Mesenchymal stem cell (in vitro differentiated cells and primary cell): Measurements from ENCODE around the gene AKR1C3. TPM values are rescaled to one million over a fixed set of nuclear protein-coding genes. Genes with fewer than 3 reads are reported as not detected.

ENCODE experiments used
- DNase-seq: peaks from one replicate; pipeline ENCODE4 v3.0.0-alpha.2; 2013
- H2AFZ ChIP-seq: one replicate; pipeline ENCODE4 v1.6.1; 2013; ENCODE audit warnings: low read depth, mild to moderate bottlenecking, control low read depth, inconsistent platforms, low read length, moderate library complexity
- H2AK5ac ChIP-seq: 2 replicates; pipeline ENCODE4 v1.6.1; 2013; ENCODE audit warnings: low read length, moderate library complexity, mild to moderate bottlenecking, inconsistent platforms; ENCODE audit not compliant: severe bottlenecking
- H2BK120ac ChIP-seq: one replicate; pipeline ENCODE4 v1.6.1; 2013; ENCODE audit warnings: low read depth, mild to moderate bottlenecking, inconsistent platforms, low read length, moderate library complexity
- H2BK12ac ChIP-seq, 2 experiments: one replicate each; pipeline ENCODE4 v1.6.1; 2013; ENCODE audit warnings: inconsistent platforms in 2 of 2, low read length in 2 of 2, mild to moderate bottlenecking in 2 of 2, moderate library complexity in 2 of 2, control low read depth in 1 of 2
- H2BK15ac ChIP-seq: one replicate; pipeline ENCODE4 v1.6.1; 2013; ENCODE audit warnings: mild to moderate bottlenecking, low read depth, inconsistent platforms; ENCODE audit not compliant: poor library complexity, severe bottlenecking
- H2BK5ac ChIP-seq: 2 replicates; pipeline ENCODE4 v1.6.1; 2013; ENCODE audit warnings: low read depth, mild to moderate bottlenecking, low read length, control low read depth, inconsistent platforms; ENCODE audit not compliant: poor library complexity, severe bottlenecking
- H3K14ac ChIP-seq, 2 experiments: one replicate each; pipeline ENCODE4 v1.6.1; 2013; ENCODE audit warnings: inconsistent platforms in 2 of 2, low read length in 2 of 2, control low read depth in 1 of 2, mild to moderate bottlenecking in 1 of 2, moderate library complexity in 1 of 2
- H3K18ac ChIP-seq, 2 experiments: one replicate each; pipeline ENCODE4 v1.6.1; 2013; ENCODE audit warnings: inconsistent platforms in 2 of 2, low read length in 2 of 2, control low read depth in 1 of 2, low read depth in 1 of 2, mild to moderate bottlenecking in 1 of 2
- H3K23ac ChIP-seq, 2 experiments: one replicate each; pipeline ENCODE4 v1.6.1; 2013; ENCODE audit warnings: inconsistent platforms in 2 of 2, low read length in 2 of 2, mild to moderate bottlenecking in 2 of 2, moderate library complexity in 2 of 2, control low read depth in 1 of 2
- H3K27ac ChIP-seq: 2 replicates; pipeline ENCODE4 v1.5.1; 2013; ENCODE audit warnings: mild to moderate bottlenecking, moderate library complexity, low read length, control low read depth, inconsistent platforms; ENCODE audit not compliant: poor library complexity, severe bottlenecking
- H3K27me3 ChIP-seq, 2 experiments: 2 replicates each; pipeline versions ENCODE4 v1.6.1 to v1.7.0; 2013; ENCODE audit warnings: low read length in 2 of 2, mild to moderate bottlenecking in 2 of 2, moderate library complexity in 2 of 2, control low read depth in 1 of 2, inconsistent platforms in 1 of 2; ENCODE audit not compliant: control insufficient read depth in 1 of 2, insufficient read depth in 1 of 2
- H3K36me3 ChIP-seq, 2 experiments: 2 replicates each; pipeline versions ENCODE4 v1.6.1 to v1.7.0; 2013; ENCODE audit warnings: low read length in 2 of 2, control low read depth in 1 of 2, inconsistent platforms in 1 of 2, low read depth in 1 of 2, mild to moderate bottlenecking in 1 of 2; ENCODE audit not compliant: insufficient read depth in 2 of 2, control insufficient read depth in 1 of 2
- H3K4ac ChIP-seq, 2 experiments: one replicate each; pipeline ENCODE4 v1.6.1; 2013; ENCODE audit warnings: inconsistent platforms in 2 of 2, low read length in 2 of 2, mild to moderate bottlenecking in 2 of 2, moderate library complexity in 2 of 2, control low read depth in 1 of 2, low read depth in 1 of 2
- H3K4me1 ChIP-seq: 2 replicates; pipeline ENCODE4 v1.6.1; 2013; ENCODE audit warnings: low read depth, low read length, control low read depth; ENCODE audit not compliant: control insufficient read depth, insufficient read depth
- H3K4me2 ChIP-seq: 2 replicates; pipeline ENCODE4 v1.6.1; 2013; ENCODE audit warnings: low read length, mild to moderate bottlenecking, inconsistent platforms; ENCODE audit not compliant: poor library complexity, severe bottlenecking
- H3K4me3 ChIP-seq, 2 experiments: 2 replicates each; pipeline versions ENCODE4 v1.5.1 to v1.7.0; 2013; ENCODE audit warnings: low read length in 2 of 2, mild to moderate bottlenecking in 2 of 2, control low read depth in 1 of 2, low read depth in 1 of 2; ENCODE audit not compliant: insufficient read depth in 1 of 2
- H3K79me1 ChIP-seq: replicated peaks from 2 replicates; pipeline ENCODE4 v1.6.1; 2013; ENCODE audit warnings: mild to moderate bottlenecking, control low read depth, low read length, inconsistent platforms; ENCODE audit not compliant: poor library complexity, severe bottlenecking
- H3K9ac ChIP-seq: 2 replicates; pipeline ENCODE4 v1.7.0; 2013; ENCODE audit warnings: mild to moderate bottlenecking, low read length, moderate library complexity
- H3K9me3 ChIP-seq: 2 replicates; pipeline ENCODE4 v1.7.0; 2013; ENCODE audit warnings: mild to moderate bottlenecking, low read length; ENCODE audit not compliant: control insufficient read depth
- H4K8ac ChIP-seq: one replicate; pipeline ENCODE4 v1.6.1; 2013; ENCODE audit warnings: inconsistent platforms, mild to moderate bottlenecking, low read length, moderate library complexity
- H4K91ac ChIP-seq: one replicate; pipeline ENCODE4 v1.6.1; 2013; ENCODE audit warnings: mild to moderate bottlenecking, low read length, inconsistent platforms
- WGBS: methylation state at CpG from one replicate; pipeline ENCODE4 v1.1.7; 2013; ENCODE audit warnings: mixed read lengths; 5-methylcytosine and 5-hydroxymethylcytosine counted together
- small RNA-seq: library from polyadenylated mRNA; stranded (forward); fragments of <200 nt; extraction: miRNeasy Mini kit (QIAGEN cat#:217004); gene quantifications from one replicate; pipeline ENCODE3, GENCODE V24; 2013; ENCODE audit warnings: low read depth

AKR1C3 gene

DNA sequence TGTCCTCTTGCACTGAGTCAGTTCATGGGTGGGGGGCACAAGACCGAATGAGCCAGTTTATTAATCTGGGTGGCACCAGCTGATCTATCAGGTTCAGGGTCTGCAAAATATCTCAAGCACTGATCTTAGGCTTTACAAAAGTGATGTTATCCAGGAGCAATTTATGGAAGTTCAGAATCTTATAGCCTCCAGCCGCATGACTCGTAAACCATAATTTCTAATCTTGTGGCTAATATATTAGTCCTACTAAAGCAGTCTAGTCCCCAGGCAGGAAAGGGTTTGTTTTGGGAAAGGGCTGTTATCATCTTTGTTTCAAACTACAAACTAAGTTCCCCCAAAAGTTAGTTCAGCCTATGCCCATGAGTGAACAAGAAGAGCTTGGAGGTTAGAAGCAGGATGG is 56.9 kb downstream of the AKR1C3 start:
- no peak overlapping the region for H2BK15ac ChIP-seq
- no peak overlapping the region for H2AFZ ChIP-seq
- WGBS: 86% methylated on average over 1 of the region's 3 CpGs

DNA sequence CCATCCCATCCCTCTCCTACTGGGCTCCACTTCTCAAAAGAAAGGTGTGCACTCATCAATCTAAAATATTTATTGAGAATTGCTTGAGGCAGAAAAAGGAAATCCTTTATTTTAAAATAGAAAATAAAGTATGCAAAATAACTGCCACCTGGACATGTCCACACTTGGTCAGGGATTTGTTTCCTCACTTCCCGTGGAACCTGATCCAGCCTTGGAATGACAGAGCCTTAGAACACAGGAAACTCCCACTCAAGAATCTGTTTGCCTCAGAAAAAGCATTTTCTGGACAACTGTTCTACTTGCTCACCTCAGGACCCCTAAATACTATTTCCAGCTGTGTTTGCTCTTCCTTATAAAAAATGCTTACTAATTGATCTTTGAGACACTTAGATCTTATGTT is 61.7 kb downstream of the AKR1C3 start:
- Histone ChIP-seq H3K4ac (no peak overlapping the region), H3K9ac (no peak overlapping the region), H3K79me1 (no peaks in the 10 kb centered on the region), H2AFZ (no peak overlapping the region), H3K27me3 (no peaks in the 10 kb centered on the region), H3K4me3 (no peak overlapping the region), H2BK15ac (no peak overlapping the region), H2BK120ac (no peak overlapping the region), H3K4me1 (no peaks in the 10 kb centered on the region), H3K14ac (no peak overlapping the region), H3K18ac (no peak overlapping the region), H2BK5ac (no peak overlapping the region), H3K9me3 (peaks cover 3% of the 10 kb centered on the region), H3K36me3 (no peaks in the 10 kb centered on the region), H3K4me2 (no peak overlapping the region), H4K91ac (no peak overlapping the region), H4K8ac (no peak overlapping the region), H3K27ac (no peak overlapping the region), H2AK5ac (no peak overlapping the region), H3K23ac (no peak overlapping the region), H2BK12ac (no peak overlapping the region)
- no peak for DNase-seq
- 39% methylated on average over 1 of the region's 1 CpG for WGBS

More for the DNA sequence above, 56.9 kb downstream of the AKR1C3 start:
- Histone ChIP-seq H3K9ac (no peak overlapping the region), H3K4me1 (no peaks in the 10 kb centered on the region), H3K27me3 (no peaks in the 10 kb centered on the region), H4K8ac (no peak overlapping the region), H3K9me3 (peaks cover 3% of the 10 kb centered on the region), H3K79me1 (no peaks in the 10 kb centered on the region), H3K27ac (no peak overlapping the region), H2BK5ac (no peak overlapping the region), H3K14ac (no peak overlapping the region), H3K4ac (no peak overlapping the region), H2BK120ac (no peak overlapping the region), H2AK5ac (no peak overlapping the region), H3K4me3 (no peak overlapping the region), H3K18ac (no peak overlapping the region), H3K36me3 (no peaks in the 10 kb centered on the region), H4K91ac (no peak overlapping the region), H3K4me2 (no peak overlapping the region), H2BK12ac (no peak overlapping the region), H3K23ac (no peak overlapping the region)
- no peak for DNase-seq

Small RNAs within 50 kb of the gene (small RNA-seq; reads per million reads assigned to genes)
- not detected for gene RF00096
